H7 (cell line): ENCODE measurements around the gene SMYD3. TPM values are rescaled to one million over a fixed set of nuclear protein-coding genes. Genes with fewer than 3 reads are reported as not detected.
"Not testable (repeated sequence)": the region's sequence is repeated elsewhere in the genome, so short reads cannot be mapped to it uniquely, and the experiment has no call there.

Experiments
- DNase-seq: peaks from one replicate; pipeline ENCODE4 v3.0.0; 2012
- H3K27me3 ChIP-seq: 2 replicates; pipeline ENCODE4 v1.6.0; 2011; ENCODE audit warnings: mild to moderate bottlenecking, low read length; ENCODE audit not compliant: control insufficient read depth, insufficient read depth
- H3K36me3 ChIP-seq: replicated peaks from 2 replicates; pipeline ENCODE4 v1.5.1; 2011; ENCODE audit warnings: low read length; ENCODE audit not compliant: control insufficient read depth, insufficient read depth
- H3K4me3 ChIP-seq: 2 replicates; pipeline ENCODE4 v1.5.1; 2011; ENCODE audit warnings: low read depth, mild to moderate bottlenecking, control low read depth, low read length, moderate library complexity; ENCODE audit not compliant: insufficient read depth
- total RNA-seq: library from RNA; depleted of rRNA; stranded (reverse); fragments of >200 nt; shearing (Covaris generic); gene quantifications from 2 replicates; pipeline ENCODE4 v1.2.3, GENCODE V29; 2014

Gene SMYD3
- total RNA-seq, 1 experiment from 2014 or later = 31.0 TPM

GRCh38 chr1:245952383-245953026, 554.6 kb downstream of the SMYD3 start:
- Histone ChIP-seq H3K4me3 (no peak overlapping the region), H3K36me3 (no peaks in the 10 kb centered on the region), H3K27me3 (no peaks in the 10 kb centered on the region)
- no peak for DNase-seq

GRCh38 chr1:245948786-245949185, 558.3 kb downstream of the SMYD3 start:
- no peaks in the 10 kb centered on the region; the same call in 1 of the 2 replicates for H3K36me3 ChIP-seq
- H3K4me3 ChIP-seq = no peak overlapping the region
- no peak for DNase-seq
- no peaks in the 10 kb centered on the region for H3K27me3 ChIP-seq

GRCh38 chr1:245946905-245947304, 560.2 kb downstream of the SMYD3 start:
- no peak overlapping the region for H3K4me3 ChIP-seq
- H3K27me3 ChIP-seq = no peaks in the 10 kb centered on the region
- H3K36me3 ChIP-seq = no peaks in the 10 kb centered on the region; the same call in 1 of the 2 replicates
- no peak for DNase-seq

GRCh38 chr1:245945136-245945535, 561.9 kb downstream of the SMYD3 start:
- not testable (repeated sequence) for H3K4me3 ChIP-seq, H3K36me3 ChIP-seq

GRCh38 chr1:245942856-245943255, 564.2 kb downstream of the SMYD3 start:
- H3K4me3 ChIP-seq = no peak overlapping the region

More at GRCh38 chr1:245945136-245945535, 561.9 kb downstream of the SMYD3 start:
- DNase-seq, H3K27me3 ChIP-seq: not testable (repeated sequence)

GRCh38 chr1:245941771-245942170, 565.3 kb downstream of the SMYD3 start:
- H3K27me3 ChIP-seq, H3K4me3 ChIP-seq, H3K36me3 ChIP-seq, DNase-seq: not testable (repeated sequence)

More at GRCh38 chr1:245942856-245943255, 564.2 kb downstream of the SMYD3 start:
- Histone ChIP-seq H3K27me3 (no peaks in the 10 kb centered on the region), H3K36me3 (no peaks in the 10 kb centered on the region; the same call in 1 of the 2 replicates)
- DNase-seq = no peak

GRCh38 chr1:245939756-245940345, 567.2 kb downstream of the SMYD3 start:
- no peak for DNase-seq
- no peak overlapping the region for H3K4me3 ChIP-seq
- H3K27me3 ChIP-seq = no peaks in the 10 kb centered on the region
- H3K36me3 ChIP-seq = no peaks in the 10 kb centered on the region

- no peak for DNase-seq
- Histone ChIP-seq H3K36me3 (no peaks in the 10 kb centered on the region), H3K27me3 (no peaks in the 10 kb centered on the region), H3K4me3 (no peak overlapping the region)
Observed at GRCh38 chr1:245938046-245938435, 569.0 kb downstream of the SMYD3 start.

GRCh38 chr1:245937316-245938045, 569.6 kb downstream of the SMYD3 start:
- Histone ChIP-seq H3K27me3 (no peaks in the 10 kb centered on the region), H3K4me3 (no peak overlapping the region), H3K36me3 (no peaks in the 10 kb centered on the region)
- no peak for DNase-seq

- no peak overlapping the region for H3K4me3 ChIP-seq
- no peaks in the 10 kb centered on the region for H3K36me3 ChIP-seq
- H3K27me3 ChIP-seq = no peaks in the 10 kb centered on the region
- no peak for DNase-seq
Observed at GRCh38 chr1:245934409-245934808, 572.7 kb downstream of the SMYD3 start.

- DNase-seq = no peak
- H3K4me3 ChIP-seq = no peak overlapping the region
Observed at GRCh38 chr1:245933431-245934045, 573.5 kb downstream of the SMYD3 start.

GRCh38 chr1:245932302-245932972, 574.6 kb downstream of the SMYD3 start:
- H3K27me3 ChIP-seq = no peaks in the 10 kb centered on the region
- no peak overlapping the region for H3K4me3 ChIP-seq
- DNase-seq = no peak
- H3K36me3 ChIP-seq = no peaks in the 10 kb centered on the region

More at GRCh38 chr1:245933431-245934045, 573.5 kb downstream of the SMYD3 start:
- Histone ChIP-seq H3K27me3 (no peaks in the 10 kb centered on the region), H3K36me3 (no peaks in the 10 kb centered on the region)

GRCh38 chr1:245931450-245931849, 575.6 kb downstream of the SMYD3 start:
- Histone ChIP-seq H3K36me3 (no peaks in the 10 kb centered on the region), H3K4me3 (no peak overlapping the region), H3K27me3 (no peaks in the 10 kb centered on the region)
- DNase-seq = no peak

GRCh38 chr1:245929224-245929623, 577.9 kb downstream of the SMYD3 start:
- no peak for DNase-seq
- H3K27me3 ChIP-seq = no peaks in the 10 kb centered on the region
- H3K36me3 ChIP-seq = no peaks in the 10 kb centered on the region
- no peak overlapping the region for H3K4me3 ChIP-seq
